Measurements from ENCODE around the gene SLC25A23.

SLC25A23 gene

DNA sequence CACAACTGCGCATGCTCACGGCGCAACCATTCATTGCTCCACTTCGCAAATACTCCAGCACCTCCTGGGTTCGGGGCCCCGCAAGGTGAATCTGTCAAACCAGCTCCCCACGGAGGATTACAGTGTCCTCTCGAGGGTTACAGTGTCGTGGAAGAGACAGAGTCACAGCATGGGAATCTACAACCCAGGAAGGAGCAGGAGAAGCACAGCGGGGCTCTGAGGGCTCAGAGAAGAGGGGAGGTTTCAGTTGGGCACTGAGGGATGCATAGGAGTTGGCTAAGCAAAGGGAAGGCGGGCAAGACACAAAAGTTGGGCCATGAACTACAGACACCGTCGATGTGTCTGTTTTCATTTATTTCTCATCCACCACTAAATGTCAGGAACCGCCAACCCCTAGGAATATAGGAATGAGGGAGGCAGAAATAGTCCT lies 65.6 kb downstream of the SLC25A23 start:
- TF ChIP-seq, protein P1, sequence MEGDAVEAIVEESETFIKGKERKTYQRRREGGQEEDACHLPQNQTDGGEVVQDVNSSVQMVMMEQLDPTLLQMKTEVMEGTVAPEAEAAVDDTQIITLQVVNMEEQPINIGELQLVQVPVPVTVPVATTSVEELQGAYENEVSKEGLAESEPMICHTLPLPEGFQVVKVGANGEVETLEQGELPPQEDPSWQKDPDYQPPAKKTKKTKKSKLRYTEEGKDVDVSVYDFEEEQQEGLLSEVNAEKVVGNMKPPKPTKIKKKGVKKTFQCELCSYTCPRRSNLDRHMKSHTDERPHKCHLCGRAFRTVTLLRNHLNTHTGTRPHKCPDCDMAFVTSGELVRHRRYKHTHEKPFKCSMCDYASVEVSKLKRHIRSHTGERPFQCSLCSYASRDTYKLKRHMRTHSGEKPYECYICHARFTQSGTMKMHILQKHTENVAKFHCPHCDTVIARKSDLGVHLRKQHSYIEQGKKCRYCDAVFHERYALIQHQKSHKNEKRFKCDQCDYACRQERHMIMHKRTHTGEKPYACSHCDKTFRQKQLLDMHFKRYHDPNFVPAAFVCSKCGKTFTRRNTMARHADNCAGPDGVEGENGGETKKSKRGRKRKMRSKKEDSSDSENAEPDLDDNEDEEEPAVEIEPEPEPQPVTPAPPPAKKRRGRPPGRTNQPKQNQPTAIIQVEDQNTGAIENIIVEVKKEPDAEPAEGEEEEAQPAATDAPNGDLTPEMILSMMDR (IDR thresholded peaks at IDR 0.05; ENCODE audit: control insufficient read depth, extremely low read depth, insufficient read depth): no peak
- DNase-seq (ENCODE audit: low read depth): no peak
- H3K4me3 ChIP-seq (ENCODE audit: low read depth, low read length): peak overlapping the region; percentile 81

DNA sequence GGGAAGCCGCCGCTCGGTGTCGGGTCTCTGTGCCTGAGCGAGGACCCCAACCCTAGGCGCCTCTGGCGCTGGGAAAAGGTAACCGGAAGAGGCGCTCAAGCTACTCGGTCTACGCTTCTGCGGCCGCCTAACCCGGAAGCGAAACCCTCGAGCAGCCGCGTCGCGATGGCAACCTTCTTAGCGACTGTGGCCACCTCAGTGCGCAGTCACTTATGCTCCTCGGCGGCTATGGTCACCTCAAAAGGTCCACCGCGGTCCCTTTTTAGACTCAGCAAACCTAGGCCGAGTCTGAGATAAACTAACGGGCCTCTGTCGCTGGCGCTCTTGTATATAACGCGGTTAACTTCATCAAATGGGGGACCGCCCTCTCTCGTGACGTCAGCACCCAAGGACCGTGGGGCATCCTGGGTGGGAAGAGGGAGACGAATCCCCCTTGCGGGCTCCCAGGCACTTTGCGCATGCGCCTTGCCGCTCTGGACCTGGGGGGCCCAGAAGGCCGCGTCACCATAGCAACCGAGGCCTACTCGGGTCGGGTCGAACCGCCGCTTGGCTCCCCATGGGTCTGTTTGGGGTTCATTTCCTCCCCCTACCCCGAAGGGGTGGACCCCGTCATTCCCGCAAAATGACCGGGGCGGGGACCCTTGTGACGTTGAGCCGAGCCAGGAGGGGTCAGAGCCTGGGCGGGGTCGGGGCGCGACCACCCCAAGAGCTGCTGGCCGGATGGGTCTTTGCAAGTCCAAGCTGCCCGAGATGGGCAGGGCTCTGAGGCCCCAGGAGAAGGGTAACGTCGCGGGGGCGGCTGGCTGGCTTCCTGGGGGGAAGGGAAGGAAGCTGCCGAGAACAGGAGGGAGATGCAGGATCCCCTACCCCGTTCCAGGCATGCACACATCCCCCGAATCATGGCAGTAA lies 66.3 kb downstream of the SLC25A23 start, which contains the start of gene GTF2F1:
Gene GTF2F1 (minus strand): TSS at position 91 of the 909 bp plus-strand sequence. CDS start 169 bp downstream, outside the sequence.
- DNase-seq (ENCODE audit: low read depth): peak; percentile 63
- TF ChIP-seq, protein P1 (IDR thresholded peaks at IDR 0.05; ENCODE audit: control insufficient read depth, extremely low read depth, insufficient read depth): no peak
- H3K4me3 ChIP-seq (ENCODE audit: low read depth, low read length): peak within 1 kb of the TSS; percentile 81

DNA sequence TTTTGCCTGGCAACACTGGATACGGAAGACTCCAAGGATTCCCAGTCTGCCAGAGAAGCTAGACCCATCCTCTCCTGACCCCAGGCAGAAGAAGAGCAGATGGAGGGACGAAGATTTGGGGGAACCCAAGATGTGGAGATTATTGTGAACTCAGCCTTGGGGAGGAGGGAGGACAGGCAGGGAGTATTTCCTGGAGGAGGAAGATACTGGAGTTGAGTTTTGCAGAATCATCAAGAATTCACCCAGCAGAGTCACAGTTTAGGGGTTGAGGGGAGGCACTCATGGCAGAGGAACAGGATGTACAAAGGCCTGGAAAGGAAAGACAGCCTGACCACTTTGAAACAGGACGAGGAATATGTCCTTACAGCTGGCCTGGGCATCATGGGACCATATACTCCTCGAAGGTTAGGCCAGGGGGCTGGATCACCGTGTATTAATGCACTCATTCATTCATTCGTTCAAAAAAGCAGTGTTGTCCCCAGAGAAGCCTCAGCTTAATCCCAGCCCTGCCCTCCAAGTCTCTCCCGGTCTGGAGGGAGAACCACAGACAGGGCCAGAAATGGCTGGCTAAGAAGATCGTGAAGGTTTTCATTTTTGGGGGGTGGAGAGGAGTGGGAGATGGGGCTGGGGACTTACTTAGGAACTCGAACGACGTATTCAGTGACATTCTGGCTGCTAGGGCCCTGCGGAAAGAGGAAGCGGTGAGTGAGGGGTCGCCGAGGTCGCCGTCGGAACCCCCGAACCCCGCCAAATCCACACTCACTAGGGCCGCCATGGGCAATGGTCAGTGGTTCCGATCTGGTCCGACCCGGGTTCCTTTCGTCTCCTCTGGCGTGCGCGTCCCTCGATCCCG lies 67.1 kb downstream of the SLC25A23 start:
- DNase-seq (ENCODE audit: low read depth): no peak
- TF ChIP-seq, protein P1 (IDR thresholded peaks at IDR 0.05; ENCODE audit: control insufficient read depth, extremely low read depth, insufficient read depth): no peak
- peak overlapping the region; percentile 81 for H3K4me3 ChIP-seq (ENCODE audit: low read depth, low read length)
